Neutrophil (primary cell): ENCODE data around the gene PANX3.
A peak's percentile ranks its signal among the peaks of the same experiment; 100 is the strongest.

Source experiments
- H3K27ac ChIP-seq: fragments of 200-600 bp; sonication (generic); 2 replicates; pipeline ENCODE4 v1.5.1; 2016; ENCODE audit warnings: mild to moderate bottlenecking, moderate library complexity
- H3K27me3 ChIP-seq: fragments of 200-600 bp; sonication (generic); 2 replicates; pipeline ENCODE4 v1.6.0; 2016; ENCODE audit warnings: mild to moderate bottlenecking
- H3K36me3 ChIP-seq: fragments of 200-600 bp; sonication (generic); 2 replicates; pipeline ENCODE4 v1.5.1; 2017
- H3K4me1 ChIP-seq, 2 experiments: fragments of 200-600 bp in 1 of 2; sonication (generic) in 1 of 2; 1 replicate in 1 of 2; 2 replicates in 1 of 2; pipeline versions ENCODE4 v1.5.1 to v1.6.1; 2013 to 2016; ENCODE audit warnings: low read depth in 1 of 2, low read length in 1 of 2, mild to moderate bottlenecking in 1 of 2, moderate library complexity in 1 of 2; ENCODE audit not compliant: control insufficient read depth in 1 of 2, insufficient read depth in 1 of 2
- H3K4me3 ChIP-seq, 2 experiments: fragments of 200-600 bp in 1 of 2; sonication (generic) in 1 of 2; 1 replicate in 1 of 2; 2 replicates in 1 of 2; pipeline ENCODE4 v1.5.1; 2013 to 2016; ENCODE audit warnings: low read depth in 1 of 2, low read length in 1 of 2, mild to moderate bottlenecking in 1 of 2, moderate library complexity in 1 of 2
- H3K9me3 ChIP-seq: fragments of 200-600 bp; sonication (generic); 2 replicates; pipeline ENCODE4 v1.5.1; 2016
- TF ChIP-seq, protein P1 (sequence below): fragments of 200-600 bp; sonication (generic); IDR thresholded peaks from 2 replicates; pipeline ENCODE4 v1.5.1; 2016; ENCODE audit warnings: antibody characterized with exemption

PANX3 gene

DNA sequence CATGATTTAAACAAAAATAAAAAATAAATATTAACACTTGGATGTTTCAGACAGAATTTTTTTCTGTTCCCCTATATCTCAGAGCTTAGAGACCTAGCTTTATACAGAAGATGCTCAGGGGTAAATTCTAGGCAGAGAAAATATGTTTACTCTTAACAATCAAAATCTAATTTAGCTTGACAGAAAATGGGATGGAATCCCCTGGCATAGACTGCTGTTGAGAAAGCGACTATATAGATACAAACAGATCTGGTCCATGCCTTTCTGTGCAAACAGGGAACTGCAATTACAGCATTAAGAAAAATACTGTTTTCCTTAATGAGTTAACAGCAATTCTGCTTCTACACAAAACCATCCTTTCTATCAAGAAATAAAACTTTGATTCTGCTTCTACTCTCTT, 47.8 kb downstream of the PANX3 start:
- Histone ChIP-seq H3K4me1 (no peaks in the 10 kb centered on the region), H3K36me3 (no peaks in the 10 kb centered on the region), H3K27ac (no peak overlapping the region), H3K4me3 (no peak overlapping the region), H3K9me3 (no peaks in the 10 kb centered on the region), H3K27me3 (no peaks in the 10 kb centered on the region)
- TF ChIP-seq, protein P1, sequence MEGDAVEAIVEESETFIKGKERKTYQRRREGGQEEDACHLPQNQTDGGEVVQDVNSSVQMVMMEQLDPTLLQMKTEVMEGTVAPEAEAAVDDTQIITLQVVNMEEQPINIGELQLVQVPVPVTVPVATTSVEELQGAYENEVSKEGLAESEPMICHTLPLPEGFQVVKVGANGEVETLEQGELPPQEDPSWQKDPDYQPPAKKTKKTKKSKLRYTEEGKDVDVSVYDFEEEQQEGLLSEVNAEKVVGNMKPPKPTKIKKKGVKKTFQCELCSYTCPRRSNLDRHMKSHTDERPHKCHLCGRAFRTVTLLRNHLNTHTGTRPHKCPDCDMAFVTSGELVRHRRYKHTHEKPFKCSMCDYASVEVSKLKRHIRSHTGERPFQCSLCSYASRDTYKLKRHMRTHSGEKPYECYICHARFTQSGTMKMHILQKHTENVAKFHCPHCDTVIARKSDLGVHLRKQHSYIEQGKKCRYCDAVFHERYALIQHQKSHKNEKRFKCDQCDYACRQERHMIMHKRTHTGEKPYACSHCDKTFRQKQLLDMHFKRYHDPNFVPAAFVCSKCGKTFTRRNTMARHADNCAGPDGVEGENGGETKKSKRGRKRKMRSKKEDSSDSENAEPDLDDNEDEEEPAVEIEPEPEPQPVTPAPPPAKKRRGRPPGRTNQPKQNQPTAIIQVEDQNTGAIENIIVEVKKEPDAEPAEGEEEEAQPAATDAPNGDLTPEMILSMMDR: no peak

DNA sequence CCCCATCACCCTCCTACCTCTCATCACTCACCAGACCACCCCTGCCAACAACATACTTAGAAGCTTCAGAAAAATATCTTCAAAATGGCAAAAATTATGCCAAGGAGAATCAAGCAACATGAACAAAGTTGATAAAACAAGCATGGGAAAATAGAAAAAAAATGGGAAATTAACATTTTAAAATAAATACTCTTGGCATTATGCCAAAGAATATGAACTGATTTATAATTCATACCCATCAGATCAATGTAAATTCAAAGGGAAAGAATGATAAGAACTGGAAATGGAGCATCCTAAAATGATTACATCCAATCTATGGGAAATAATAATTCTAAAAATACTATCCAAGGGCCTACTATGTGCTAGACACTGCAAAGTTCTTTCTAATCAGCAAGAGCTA, 50.3 kb downstream of the PANX3 start:
- no peaks in the 10 kb centered on the region for H3K27me3 ChIP-seq
- no peaks in the 10 kb centered on the region for H3K36me3 ChIP-seq
- H3K9me3 ChIP-seq: no peaks in the 10 kb centered on the region
- no peaks in the 10 kb centered on the region for H3K4me1 ChIP-seq
- no peak overlapping the region for H3K27ac ChIP-seq
- TF ChIP-seq, protein P1: no peak
- H3K4me3 ChIP-seq: no peak overlapping the region

DNA sequence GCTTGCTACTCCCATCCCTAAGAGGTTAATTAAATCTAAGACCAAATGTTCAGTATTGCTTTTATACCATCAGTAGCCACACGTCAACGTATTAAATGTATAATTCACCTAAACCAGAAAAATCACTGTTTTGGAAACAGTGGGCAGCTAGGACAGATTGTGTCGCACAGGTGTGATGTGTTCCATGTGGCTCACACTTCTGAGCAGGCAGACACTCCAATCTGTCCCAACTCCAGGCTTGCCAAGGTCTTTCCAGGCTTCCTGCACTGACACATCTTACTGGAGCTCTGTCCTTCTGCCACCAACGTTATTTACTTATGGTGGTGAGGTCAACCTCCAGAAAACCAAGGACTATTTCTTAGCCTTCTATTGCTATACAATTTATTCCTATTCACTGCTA, 50.9 kb downstream of the PANX3 start:
- TF ChIP-seq, protein P1: no peak
- no peaks in the 10 kb centered on the region for H3K4me1 ChIP-seq
- H3K36me3 ChIP-seq: no peaks in the 10 kb centered on the region
- H3K4me3 ChIP-seq: no peak overlapping the region
- no peaks in the 10 kb centered on the region for H3K9me3 ChIP-seq
- no peak overlapping the region for H3K27ac ChIP-seq
- H3K27me3 ChIP-seq: no peaks in the 10 kb centered on the region

DNA sequence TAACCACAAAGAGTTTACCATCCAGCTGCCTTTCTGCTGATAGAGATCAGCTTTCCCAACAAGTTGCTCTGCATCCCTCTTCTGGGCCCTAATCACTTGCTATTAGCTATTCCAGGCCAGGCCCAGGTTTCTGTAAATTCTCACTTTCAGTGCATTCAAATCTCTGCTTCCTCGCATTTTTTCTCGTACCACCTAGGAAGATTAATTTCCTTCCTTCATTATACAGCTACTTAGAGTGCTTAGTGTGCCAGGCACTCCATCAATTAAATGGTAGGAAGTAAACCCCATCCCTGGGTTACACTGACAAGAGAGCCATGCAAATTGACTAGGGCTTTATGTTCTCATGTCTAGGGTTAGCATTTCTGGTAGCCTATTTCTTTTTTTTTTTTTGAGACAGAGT, 52.6 kb downstream of the PANX3 start:
- TF ChIP-seq, protein P1: no peak
- Histone ChIP-seq H3K36me3 (no peaks in the 10 kb centered on the region), H3K27me3 (no peaks in the 10 kb centered on the region), H3K27ac (no peak overlapping the region), H3K4me1 (no peaks in the 10 kb centered on the region), H3K9me3 (no peaks in the 10 kb centered on the region), H3K4me3 (no peak overlapping the region)

DNA sequence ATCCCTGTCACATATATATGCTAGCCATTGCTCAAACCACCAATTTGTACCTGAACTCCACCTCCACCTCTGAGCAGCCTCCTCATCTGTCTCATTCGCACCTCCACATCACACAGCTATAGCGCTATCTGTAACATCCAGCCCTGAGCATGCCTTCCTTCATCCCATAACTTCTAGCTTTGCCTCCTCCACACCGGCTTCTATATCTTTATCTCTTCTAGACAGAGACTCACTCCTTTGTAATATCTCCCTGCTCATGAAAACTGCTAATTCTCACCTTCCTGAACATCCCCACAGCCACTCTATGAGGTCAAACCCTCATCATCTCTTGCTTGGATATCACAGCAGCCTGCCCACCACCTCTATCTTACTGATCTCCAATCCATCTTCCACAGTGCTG, 56.4 kb downstream of the PANX3 start:
- H3K4me3 ChIP-seq: no peak overlapping the region
- no peak overlapping the region for H3K27ac ChIP-seq
- no peaks in the 10 kb centered on the region for H3K9me3 ChIP-seq
- H3K36me3 ChIP-seq: no peaks in the 10 kb centered on the region
- TF ChIP-seq, protein P1: no peak
- no peaks in the 10 kb centered on the region for H3K4me1 ChIP-seq
- peaks cover 22% of the 10 kb centered on the region for H3K27me3 ChIP-seq

DNA sequence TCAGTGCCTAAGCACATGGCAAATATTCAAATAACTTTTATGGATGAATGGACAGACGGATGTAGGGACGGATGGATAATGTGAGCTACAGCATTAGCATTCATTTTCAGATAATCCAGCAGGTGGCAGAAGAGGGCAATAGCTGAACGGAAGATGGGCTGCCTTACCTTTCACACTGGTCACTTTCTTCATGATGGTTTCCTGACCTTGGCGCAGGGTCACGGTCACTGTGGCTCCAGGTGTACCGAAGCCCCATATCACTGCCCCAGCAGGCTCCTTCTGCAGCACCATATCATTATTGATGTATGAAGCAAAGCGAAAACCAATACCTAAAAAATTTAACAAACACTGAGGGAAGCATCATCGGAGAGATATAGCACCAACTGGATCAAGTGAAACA, 58.0 kb downstream of the PANX3 start:
- no peaks in the 10 kb centered on the region for H3K9me3 ChIP-seq
- H3K4me3 ChIP-seq: no peak overlapping the region

More for the DNA sequence above, 58.0 kb downstream of the PANX3 start:
- TF ChIP-seq, protein P1: peak; percentile 58
- H3K27ac ChIP-seq: no peak overlapping the region
- peaks cover 38% of the 10 kb centered on the region for H3K27me3 ChIP-seq
- peaks cover 8 to 11% of the 10 kb centered on the region in 2 experiments for H3K4me1 ChIP-seq
- H3K36me3 ChIP-seq: no peaks in the 10 kb centered on the region
